ENCODE measurements around the gene OSBPL7. TPM values are rescaled to one million over a fixed set of nuclear protein-coding genes. Genes with fewer than 3 reads are reported as not detected.

Gene OSBPL7
- total RNA-seq, 1 experiment from 2014 or later, result 9.1 TPM

DNA sequence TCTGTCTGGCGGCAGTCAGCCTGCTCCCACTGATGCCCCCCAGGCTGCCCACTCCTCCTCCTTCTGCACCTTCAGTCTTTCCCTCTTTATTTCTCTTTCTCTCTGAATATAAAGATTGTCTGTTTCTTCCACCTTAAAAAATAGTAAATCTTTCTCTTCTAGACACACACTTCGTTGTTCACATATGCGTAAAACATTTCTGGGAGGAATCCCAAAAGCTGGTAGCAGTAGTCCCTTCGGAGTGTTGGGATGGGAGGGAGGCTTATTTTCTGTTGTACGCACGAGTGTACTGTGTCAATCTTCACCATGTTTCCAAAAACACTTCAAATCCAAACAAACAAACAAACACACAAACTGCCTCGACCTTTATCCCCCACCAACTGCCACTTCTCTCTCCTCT lies 9.9 kb downstream of the OSBPL7 start:
- no peaks in the 10 kb centered on the region for H3K4me1 ChIP-seq (ENCODE audit: insufficient read depth, low read length, poor library complexity, severe bottlenecking)
- H3K9me3 ChIP-seq (ENCODE audit: low read depth, low read length, poor library complexity, severe bottlenecking), result no peaks in the 10 kb centered on the region
- H3K27me3 ChIP-seq (replicated peaks; ENCODE audit: insufficient read depth, low read depth, low read length, poor library complexity), result no peaks in the 10 kb centered on the region
- CTCF ChIA-PET, result no interaction called here
- intact Hi-C loops (cut with micrococcal nuclease; ENCODE audit: unreplicated experiment), result no loop called here
- BruUV-seq (replicated peaks), result no TSS peak
- TF ChIP-seq, protein P1, sequence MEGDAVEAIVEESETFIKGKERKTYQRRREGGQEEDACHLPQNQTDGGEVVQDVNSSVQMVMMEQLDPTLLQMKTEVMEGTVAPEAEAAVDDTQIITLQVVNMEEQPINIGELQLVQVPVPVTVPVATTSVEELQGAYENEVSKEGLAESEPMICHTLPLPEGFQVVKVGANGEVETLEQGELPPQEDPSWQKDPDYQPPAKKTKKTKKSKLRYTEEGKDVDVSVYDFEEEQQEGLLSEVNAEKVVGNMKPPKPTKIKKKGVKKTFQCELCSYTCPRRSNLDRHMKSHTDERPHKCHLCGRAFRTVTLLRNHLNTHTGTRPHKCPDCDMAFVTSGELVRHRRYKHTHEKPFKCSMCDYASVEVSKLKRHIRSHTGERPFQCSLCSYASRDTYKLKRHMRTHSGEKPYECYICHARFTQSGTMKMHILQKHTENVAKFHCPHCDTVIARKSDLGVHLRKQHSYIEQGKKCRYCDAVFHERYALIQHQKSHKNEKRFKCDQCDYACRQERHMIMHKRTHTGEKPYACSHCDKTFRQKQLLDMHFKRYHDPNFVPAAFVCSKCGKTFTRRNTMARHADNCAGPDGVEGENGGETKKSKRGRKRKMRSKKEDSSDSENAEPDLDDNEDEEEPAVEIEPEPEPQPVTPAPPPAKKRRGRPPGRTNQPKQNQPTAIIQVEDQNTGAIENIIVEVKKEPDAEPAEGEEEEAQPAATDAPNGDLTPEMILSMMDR (conservative IDR thresholded peaks at IDR 0.05; ENCODE audit: low read depth, low read length), result no peak
- TF ChIP-seq EZH2 (IDR thresholded peaks at IDR 0.05; ENCODE audit: borderline replicate concordance, low read depth, low read length, poor library complexity, severe bottlenecking), result no peak
- no peaks in the 10 kb centered on the region for H3K36me3 ChIP-seq (ENCODE audit: insufficient read depth, low read length, poor library complexity, severe bottlenecking)
- no peak overlapping the region for H3K4me3 ChIP-seq (ENCODE audit: low read depth, low read length, poor library complexity, severe bottlenecking)
- H3K27ac ChIP-seq (ENCODE audit: low read depth, low read length, poor library complexity, severe bottlenecking), result no peak overlapping the region
- DNase-seq (ENCODE audit: low spot score), result no peak
- POLR2A ChIA-PET (ENCODE audit: low non-redundant PET), result no interaction called here

DNA sequence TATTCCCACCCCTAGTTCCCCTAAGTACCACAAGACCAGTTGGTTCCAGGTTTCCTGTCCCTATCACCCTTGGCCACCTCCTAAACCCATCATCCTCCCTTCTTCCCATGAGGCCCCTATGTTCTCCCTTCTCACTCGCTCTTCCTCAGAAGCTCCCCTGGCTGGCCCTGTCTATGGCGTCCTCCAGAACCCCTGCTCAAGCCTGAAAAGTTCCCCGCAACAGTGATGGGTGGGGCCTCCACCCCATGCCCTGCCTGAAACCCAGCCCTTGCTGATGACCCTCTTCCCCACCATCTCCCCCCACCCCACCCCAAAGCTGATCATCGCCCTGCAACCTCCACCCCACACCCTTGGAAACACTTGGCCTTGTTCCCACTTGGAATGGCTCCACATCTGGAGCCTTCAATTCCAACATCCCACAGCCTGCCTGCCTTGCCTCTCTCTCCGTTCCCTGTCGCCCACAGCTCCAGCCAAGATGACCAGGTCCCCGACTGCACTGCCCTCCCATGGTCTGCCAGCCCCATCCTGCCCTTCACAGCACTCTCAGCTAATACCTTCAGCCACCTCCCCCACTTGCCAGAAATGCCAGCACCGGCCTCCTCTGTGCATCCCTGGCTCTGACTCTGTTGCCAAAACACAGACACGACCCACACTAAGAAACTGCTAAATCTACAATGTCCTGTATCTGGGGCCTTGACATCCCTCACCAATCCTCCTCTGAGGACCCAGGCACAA lies 10.5 kb downstream of the OSBPL7 start:
- no peak overlapping the region for H3K27ac ChIP-seq (ENCODE audit: low read depth, low read length, poor library complexity, severe bottlenecking)
- no peaks in the 10 kb centered on the region for H3K9me3 ChIP-seq (ENCODE audit: low read depth, low read length, poor library complexity, severe bottlenecking)
- DNase-seq (ENCODE audit: low spot score), result no peak
- TF ChIP-seq, protein P1 (conservative IDR thresholded peaks at IDR 0.05; ENCODE audit: low read depth, low read length), result no peak
- TF ChIP-seq EZH2 (IDR thresholded peaks at IDR 0.05; ENCODE audit: borderline replicate concordance, low read depth, low read length, poor library complexity, severe bottlenecking), result no peak
- H3K27me3 ChIP-seq (replicated peaks; ENCODE audit: insufficient read depth, low read depth, low read length, poor library complexity), result no peaks in the 10 kb centered on the region
- H3K4me3 ChIP-seq (ENCODE audit: low read depth, low read length, poor library complexity, severe bottlenecking), result no peak overlapping the region
- intact Hi-C loops (cut with micrococcal nuclease; ENCODE audit: unreplicated experiment), result no loop called here
- H3K4me1 ChIP-seq (ENCODE audit: insufficient read depth, low read length, poor library complexity, severe bottlenecking), result no peaks in the 10 kb centered on the region
- no TSS peak for BruUV-seq (replicated peaks)
- ChIA-PET CTCF (no interaction called here), POLR2A (ENCODE audit: low non-redundant PET) (no interaction called here)
- no peaks in the 10 kb centered on the region for H3K36me3 ChIP-seq (ENCODE audit: insufficient read depth, low read length, poor library complexity, severe bottlenecking)

DNA sequence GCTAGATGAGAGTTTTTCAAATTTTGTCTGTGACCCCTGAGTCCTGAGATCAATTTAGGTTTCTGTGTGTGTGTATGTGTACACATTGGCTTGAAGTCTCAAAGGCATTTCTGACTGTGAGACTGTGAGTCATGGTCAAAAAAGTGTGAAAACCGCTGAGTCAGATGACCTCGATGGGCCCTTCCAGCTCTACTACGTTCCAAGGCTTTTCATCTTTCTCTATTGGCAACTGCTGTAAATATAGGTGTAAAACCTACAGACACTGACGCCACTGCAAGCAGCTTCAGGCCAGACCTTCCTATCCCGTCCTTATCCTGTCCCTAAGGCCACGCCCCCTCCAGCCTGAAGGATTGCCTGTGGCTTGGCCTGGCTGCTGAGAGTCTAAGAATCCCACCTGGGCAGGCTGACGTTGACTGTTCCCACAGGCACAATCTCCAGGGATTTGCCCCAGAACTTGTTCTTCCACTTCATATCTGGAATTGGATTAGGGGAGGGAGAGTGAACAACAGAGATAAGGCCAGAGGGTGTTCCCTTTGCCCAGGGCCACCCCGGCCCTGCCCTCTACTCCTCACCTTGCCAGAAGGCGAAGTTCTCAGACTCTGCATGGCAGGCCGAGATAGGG lies 11.3 kb downstream of the OSBPL7 start:
- no peaks in the 10 kb centered on the region for H3K4me1 ChIP-seq (ENCODE audit: insufficient read depth, low read length, poor library complexity, severe bottlenecking)
- TF ChIP-seq, protein P1 (conservative IDR thresholded peaks at IDR 0.05; ENCODE audit: low read depth, low read length), result no peak
- no peak for TF ChIP-seq EZH2 (IDR thresholded peaks at IDR 0.05; ENCODE audit: borderline replicate concordance, low read depth, low read length, poor library complexity, severe bottlenecking)
- no TSS peak for BruUV-seq (replicated peaks)
- POLR2A ChIA-PET (ENCODE audit: low non-redundant PET), result no interaction called here
- no peak overlapping the region for H3K27ac ChIP-seq (ENCODE audit: low read depth, low read length, poor library complexity, severe bottlenecking)
- H3K27me3 ChIP-seq (replicated peaks; ENCODE audit: insufficient read depth, low read depth, low read length, poor library complexity), result no peaks in the 10 kb centered on the region
- H3K9me3 ChIP-seq (ENCODE audit: low read depth, low read length, poor library complexity, severe bottlenecking), result no peaks in the 10 kb centered on the region
- CTCF ChIA-PET, result no interaction called here
- no peak overlapping the region for H3K4me3 ChIP-seq (ENCODE audit: low read depth, low read length, poor library complexity, severe bottlenecking)
- no peak for DNase-seq (ENCODE audit: low spot score)
- intact Hi-C loops (cut with micrococcal nuclease; ENCODE audit: unreplicated experiment), result no loop called here
- no peaks in the 10 kb centered on the region for H3K36me3 ChIP-seq (ENCODE audit: insufficient read depth, low read length, poor library complexity, severe bottlenecking)

Measured in A673 (cell line).